A172 (cell line): ENCODE results near the gene SYAP1. TPM values are rescaled to one million over a fixed set of nuclear protein-coding genes. Genes with fewer than 3 reads are reported as not detected.
"Not testable (repeated sequence)": the region's sequence is repeated elsewhere in the genome, so short reads cannot be mapped to it uniquely, and the experiment has no call there.

ENCODE experiments used
- DNase-seq: peaks from one replicate; pipeline ENCODE4 v3.0.0-alpha.2; 2015; ENCODE audit warnings: low spot score
- total RNA-seq: library from RNA; depleted of rRNA; stranded (reverse); fragments of >200 nt; shearing (Covaris generic); gene quantifications from 2 replicates; pipeline ENCODE4 v1.2.3, GENCODE V29; 2014; rRNA removed

The SYAP1 gene, protein sequence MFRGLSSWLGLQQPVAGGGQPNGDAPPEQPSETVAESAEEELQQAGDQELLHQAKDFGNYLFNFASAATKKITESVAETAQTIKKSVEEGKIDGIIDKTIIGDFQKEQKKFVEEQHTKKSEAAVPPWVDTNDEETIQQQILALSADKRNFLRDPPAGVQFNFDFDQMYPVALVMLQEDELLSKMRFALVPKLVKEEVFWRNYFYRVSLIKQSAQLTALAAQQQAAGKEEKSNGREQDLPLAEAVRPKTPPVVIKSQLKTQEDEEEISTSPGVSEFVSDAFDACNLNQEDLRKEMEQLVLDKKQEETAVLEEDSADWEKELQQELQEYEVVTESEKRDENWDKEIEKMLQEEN
- total RNA-seq: 50.1 and 53.8 TPM in 2 replicates

- peak; percentile 97 for DNase-seq
Measured at GRCh38 chrX:16719334-16720084, at the start of gene SYAP1. TSS of gene SYAP1 (plus strand) at chrX:16719612. CDS start at chrX:16719725, 113 bp downstream.

DNA sequence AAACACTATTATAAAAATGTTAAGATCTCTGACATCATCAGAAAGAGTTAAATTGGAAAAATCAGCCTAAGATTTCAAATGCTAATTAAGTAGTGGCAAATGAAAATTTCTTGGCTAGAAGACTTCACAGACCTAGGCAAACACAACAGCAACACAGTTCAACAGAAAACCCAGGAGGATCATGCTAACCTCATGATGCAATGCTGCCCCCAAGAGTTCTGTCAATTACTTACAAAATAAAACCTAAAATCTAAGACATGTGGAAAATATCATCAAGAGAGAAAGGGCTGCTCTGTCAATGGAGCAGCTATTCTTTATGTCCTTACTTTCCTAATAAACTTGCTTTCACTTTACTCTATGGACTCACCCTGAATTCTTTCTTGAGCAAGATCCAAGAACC lies 48.4 kb upstream of the SYAP1 start:
- DNase-seq: peak; percentile 64

DNA sequence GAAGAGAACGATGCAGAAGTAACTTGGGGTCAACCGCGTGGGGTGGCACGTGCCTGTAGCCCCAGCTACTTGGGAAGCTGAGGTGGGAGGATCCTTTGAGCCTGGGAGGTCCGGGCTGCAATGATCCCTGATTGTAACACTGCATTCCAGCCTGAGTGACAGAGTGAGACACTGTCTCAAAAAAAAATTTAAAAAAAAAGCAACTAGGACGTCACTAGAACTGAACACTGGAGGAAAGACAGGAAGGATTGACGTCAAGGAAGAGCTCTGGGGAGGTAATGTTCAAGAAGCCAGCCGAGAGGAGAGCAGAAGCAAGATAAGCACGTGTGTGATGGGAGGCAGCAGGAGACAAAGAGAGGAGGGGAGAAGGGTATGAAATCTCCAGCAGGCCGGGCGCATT lies 40.7 kb upstream of the SYAP1 start:
- no peak for DNase-seq

- DNase-seq: no peak
Measured at GRCh38 chrX:16683007-16683664, 36.3 kb upstream of the SYAP1 start.

DNA sequence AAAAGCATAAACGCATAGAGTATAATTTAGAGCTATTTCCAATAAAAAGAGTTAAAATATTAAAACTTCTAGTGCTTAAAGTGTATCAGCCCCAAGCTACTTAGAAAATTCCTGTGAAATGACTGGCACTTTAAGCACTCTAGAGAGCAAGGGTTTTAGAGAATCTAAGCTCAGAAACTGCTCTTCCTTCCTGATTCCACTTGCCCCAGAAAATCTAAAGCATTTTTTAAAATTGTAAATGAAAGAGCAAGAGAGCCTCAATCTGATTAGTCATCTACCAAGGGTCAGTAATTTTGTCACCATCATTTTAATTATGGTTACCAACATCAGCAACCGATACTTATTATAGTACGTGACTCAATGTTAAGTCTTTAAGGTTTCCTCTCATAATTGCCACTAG lies 31.9 kb upstream of the SYAP1 start:
- DNase-seq: peak; percentile 77

- DNase-seq: peak; percentile 69
Measured at GRCh38 chrX:16695079-16695676, 24.2 kb upstream of the SYAP1 start.

DNA sequence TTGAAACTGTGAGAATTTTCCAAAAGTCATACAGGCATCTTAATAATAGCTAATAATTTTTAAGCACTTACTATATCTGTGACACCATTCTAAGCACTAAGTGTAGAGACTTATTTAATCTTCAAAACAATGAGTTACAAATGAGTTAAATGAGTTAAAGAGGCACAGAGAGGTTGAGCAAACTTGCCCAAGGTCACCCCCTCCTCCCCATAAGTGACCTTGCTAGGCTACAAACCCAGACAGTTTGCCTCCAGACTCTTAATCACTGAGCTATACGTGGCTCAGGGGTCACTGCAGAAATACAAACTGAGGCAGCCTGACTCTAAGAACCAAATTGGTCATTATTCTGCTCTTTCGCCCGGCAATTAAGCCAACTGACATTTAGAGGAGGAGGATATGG lies 22.5 kb upstream of the SYAP1 start:
- no peak for DNase-seq

DNA sequence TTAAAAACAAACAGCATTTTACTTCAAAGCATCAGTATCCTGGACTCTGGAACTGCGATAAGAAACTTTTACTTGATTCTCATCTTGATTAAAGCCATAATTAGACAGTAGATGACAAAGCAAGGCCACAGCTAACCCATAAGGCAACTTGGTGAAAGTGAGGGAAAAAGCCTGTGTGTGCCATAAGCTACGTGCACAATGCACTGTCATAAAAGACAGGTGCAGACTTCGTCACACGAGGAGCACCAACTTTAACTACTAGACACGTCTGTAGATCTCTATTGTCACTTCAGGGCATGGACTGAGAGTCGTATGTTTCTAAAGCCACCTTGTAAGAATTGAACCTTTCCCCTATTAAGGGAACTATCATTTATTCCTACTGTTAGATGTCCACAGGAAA lies 20.0 kb upstream of the SYAP1 start:
- no peak for DNase-seq

- no peak for DNase-seq
Measured at GRCh38 chrX:16700734-16701133, 18.7 kb upstream of the SYAP1 start.

- no peak for DNase-seq
Measured at GRCh38 chrX:16702700-16703599, 16.5 kb upstream of the SYAP1 start.

DNA sequence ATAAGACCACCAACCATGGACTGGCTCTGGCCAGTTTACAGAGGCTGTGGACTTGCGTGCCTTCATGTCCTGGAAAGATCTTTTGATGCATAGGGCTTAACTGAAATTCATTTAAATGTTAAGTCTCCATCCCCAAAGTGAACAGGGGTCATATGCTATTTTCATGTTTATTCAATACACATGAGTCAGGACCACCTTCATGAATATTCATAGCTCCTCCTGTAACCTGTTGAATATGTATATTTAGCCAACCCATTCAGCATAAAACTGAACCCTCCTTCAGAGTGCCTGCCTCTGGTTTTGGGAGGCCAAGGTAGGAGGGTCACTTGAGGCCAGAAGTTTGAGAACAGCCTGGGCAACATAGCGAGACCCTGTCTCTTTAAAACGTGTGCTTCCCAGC lies 14.0 kb upstream of the SYAP1 start:
- no peak for DNase-seq

GRCh38 chrX:16708016-16708415 lies 11.4 kb upstream of the SYAP1 start:
- DNase-seq: no peak

DNA sequence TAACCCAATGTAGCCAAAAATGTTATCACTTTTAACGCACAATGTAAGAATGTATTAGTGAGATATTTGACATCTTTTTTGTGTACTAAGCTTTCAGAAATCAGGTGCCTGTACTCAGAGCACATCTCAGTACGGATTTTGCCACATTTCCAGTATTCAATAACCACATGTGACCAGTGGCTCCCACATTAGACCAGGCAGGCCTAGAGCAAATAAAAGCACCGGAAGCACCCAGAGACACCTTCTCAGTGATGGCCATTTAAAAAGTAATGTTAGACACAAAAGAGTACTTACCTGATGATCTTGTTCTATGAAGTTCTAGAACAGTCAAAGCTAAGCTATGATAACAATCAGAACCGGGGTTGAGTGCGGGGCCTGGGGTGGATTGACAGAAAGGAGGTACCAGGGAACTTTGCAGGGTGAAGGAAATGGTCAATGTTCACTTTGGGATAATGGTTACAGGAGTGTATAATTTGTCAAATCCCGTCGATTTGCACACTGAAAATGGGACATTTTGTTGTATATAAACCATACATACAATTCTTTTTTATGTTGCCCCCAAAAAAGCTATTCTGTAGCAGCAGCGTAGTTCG lies 8.1 kb upstream of the SYAP1 start:
- DNase-seq: no peak

DNA sequence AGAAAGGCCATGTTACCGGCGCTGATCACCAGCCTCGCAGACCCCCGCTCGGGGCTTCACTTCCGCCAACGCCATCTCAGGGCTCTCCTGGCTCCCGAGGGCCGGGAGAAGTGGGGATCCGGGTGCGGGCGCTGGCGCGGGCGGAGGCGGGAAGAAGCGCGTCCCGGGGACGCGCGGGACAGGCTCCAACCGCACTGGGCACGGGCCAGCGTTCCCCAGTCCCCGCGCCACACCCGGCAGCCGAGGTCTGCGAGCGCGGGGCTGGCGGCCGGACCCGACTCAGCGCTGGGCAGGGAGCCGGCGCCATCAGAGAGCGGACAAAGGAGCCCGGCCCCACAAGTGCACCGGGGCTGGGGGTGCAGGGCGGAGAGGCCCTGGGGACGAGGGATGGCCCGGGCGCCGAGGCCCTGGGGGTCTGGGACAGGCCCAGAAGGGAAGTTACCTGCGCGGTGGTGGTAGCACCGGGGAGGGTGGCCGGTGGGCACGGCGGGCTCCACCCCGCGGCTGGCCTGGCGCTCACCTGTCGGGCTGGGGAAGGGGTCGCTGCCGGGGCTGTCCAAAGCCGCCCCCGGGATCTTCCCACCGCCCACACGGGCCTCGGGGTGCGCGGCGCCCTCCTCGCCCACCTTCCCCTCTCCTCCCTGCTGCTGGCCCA lies 7.4 kb upstream of the SYAP1 start:
- no peak for DNase-seq

GRCh38 chrX:16712548-16713155 lies 6.8 kb upstream of the SYAP1 start, which contains the start of gene CTPS2:
TSS of gene CTPS2 (minus strand) at chrX:16712669. CDS start at chrX:16702902, 9,767 bp downstream.
- DNase-seq: peak; percentile 48

DNA sequence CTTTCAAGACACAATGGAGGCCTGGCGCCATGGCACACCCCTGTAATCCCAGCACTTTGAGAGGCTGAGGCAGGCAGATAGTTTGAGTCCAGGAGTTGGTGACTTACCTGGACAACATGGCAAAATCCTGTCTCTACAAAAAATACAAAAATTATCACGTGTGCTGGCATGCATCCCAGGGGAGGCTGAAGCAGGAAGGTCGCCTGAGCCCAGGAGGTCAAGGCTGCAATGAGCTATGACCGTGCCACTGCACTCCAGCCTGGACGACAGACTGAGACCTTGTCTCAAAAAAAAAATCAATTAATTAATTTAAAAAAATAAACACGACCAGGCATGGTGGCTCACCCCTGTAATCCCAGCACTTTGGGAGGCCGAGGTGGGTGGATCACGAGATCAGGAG lies 4.9 kb upstream of the SYAP1 start:
- no peak for DNase-seq

DNA sequence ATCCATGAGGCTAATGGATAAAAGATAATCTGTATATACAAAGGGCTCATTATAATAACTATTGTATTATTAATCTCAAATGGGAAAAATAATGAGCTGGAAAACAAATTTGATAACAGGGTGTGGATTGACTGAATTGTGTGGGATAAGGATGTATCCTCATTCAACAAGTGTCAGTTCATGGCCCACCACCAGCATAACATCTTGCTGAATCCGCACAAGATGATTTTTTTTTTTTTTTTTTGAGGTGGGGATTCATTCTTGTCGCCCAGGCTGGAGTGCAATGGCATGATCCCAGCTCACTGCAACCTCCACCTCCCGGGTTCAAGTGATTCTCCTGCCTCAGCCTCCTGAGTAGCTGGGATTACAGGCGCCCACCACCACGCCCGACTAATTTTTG lies 3.8 kb upstream of the SYAP1 start:
- DNase-seq: not testable (repeated sequence)

DNA sequence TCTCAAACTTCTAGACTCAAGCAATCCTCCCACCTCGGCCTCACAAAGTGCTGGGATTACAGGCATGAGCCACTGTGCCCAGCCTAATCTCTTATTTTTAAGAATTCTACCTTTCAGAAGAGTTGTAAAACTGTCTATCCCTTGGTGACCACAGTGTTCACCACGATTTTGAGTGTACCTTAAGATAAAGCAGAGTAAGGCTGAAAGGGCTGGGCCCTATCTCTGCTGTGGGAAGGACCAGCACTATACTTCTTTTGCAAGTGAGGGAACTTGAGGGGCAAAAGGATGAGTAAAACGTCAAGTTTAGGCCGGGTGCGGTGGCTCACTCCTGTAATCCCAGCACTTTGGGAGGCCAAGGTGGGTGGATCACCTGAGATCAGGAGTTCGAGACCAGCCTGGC lies 3.0 kb upstream of the SYAP1 start:
- not testable (repeated sequence) for DNase-seq

DNA sequence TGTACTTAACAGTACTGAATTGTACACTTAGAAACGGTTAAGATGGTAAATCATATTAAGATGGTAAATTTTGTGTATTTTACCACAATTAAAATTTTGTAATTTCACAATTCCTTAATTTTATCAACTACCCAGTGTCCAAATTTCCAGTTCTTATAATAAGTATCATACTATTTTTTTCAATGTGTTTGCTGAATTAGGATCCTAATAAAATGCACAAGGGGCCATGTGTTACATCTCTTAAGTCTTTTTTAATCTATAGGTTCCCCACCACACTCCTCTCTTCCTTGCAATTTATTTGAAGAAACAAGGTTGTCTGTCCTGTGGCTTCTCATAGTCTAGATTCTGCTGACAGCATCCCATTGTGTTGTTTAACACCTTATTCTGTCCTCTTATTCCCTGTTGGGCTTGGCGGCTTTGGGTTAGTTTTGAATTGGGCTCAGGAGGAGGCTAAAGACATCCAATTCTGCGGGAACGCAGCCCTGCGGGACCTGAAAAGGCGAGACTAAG lies 533 bp upstream of the SYAP1 start:
- no peak for DNase-seq
